Adipose tissue (tissue), 3 donors: Measurements from ENCODE around the gene TSSC4. TPM values are rescaled to one million over a fixed set of nuclear protein-coding genes. Genes with fewer than 3 reads are reported as not detected.

Experiments used
- H3K27ac ChIP-seq: one replicate; pipeline ENCODE4 v1.5.1; 2013; ENCODE audit warnings: low read depth, low read length
- WGBS, 3 donors: extraction: QIAGEN DNeasy Blood & Tissue Kit; methylation state at CpG; one replicate each; pipeline ENCODE4 v1.1.7; 2013; 5-methylcytosine and 5-hydroxymethylcytosine counted together
- polyA plus RNA-seq, 3 donors: library from polyadenylated mRNA; stranded (reverse); fragments of 200-250 nt; gene quantifications; one replicate each; pipeline ENCODE4 v1.2.3, GENCODE V29; 2013
- donor health status: healthy with polysubstance abuse.
- donor health status: Bipolar disorder and iron deficiency.
- donor health status: healthy.

The TSSC4 gene
- polyA plus RNA-seq, 3 donors: 21.0 to 58.0 (median 49.8) TPM

GRCh38 chr11:2436013-2436520 lies 35.5 kb downstream of the TSSC4 start:
- WGBS, 3 donors: 77 to 80% (median 79%) methylated on average over 10 of the region's 10 CpGs
- no peak overlapping the region for H3K27ac ChIP-seq

- no peak overlapping the region for H3K27ac ChIP-seq
- 84 to 90% (median 85%) methylated on average over 13 of the region's 13 CpGs for WGBS, 3 donors
These were observed 36.0 kb downstream of the TSSC4 start for GRCh38 chr11:2436521-2437031.

GRCh38 chr11:2437516-2437915 lies 37.0 kb downstream of the TSSC4 start:
- no peak overlapping the region for H3K27ac ChIP-seq
- 79 to 88% (median 85%) methylated on average over 4 of the region's 4 CpGs for WGBS, 3 donors

- no peak overlapping the region for H3K27ac ChIP-seq
- 91 to 94% (median 93%) methylated on average over 3 of the region's 3 CpGs for WGBS, 3 donors
These were observed 39.3 kb downstream of the TSSC4 start for GRCh38 chr11:2439820-2440219.

GRCh38 chr11:2440646-2441045 lies 40.1 kb downstream of the TSSC4 start:
- WGBS, 3 donors: 74 to 82% (median 76%) methylated on average over 8 of the region's 8 CpGs
- no peak overlapping the region for H3K27ac ChIP-seq

GRCh38 chr11:2441171-2441570 lies 40.6 kb downstream of the TSSC4 start:
- 60 to 86% (median 75%) methylated on average over 3 to 4 of the region's 4 CpGs for WGBS, 3 donors
- H3K27ac ChIP-seq: no peak overlapping the region

- 85 to 96% (median 93%) methylated on average over 2 of the region's 2 CpGs for WGBS, 3 donors
- no peak overlapping the region for H3K27ac ChIP-seq
These were observed 42.0 kb downstream of the TSSC4 start for GRCh38 chr11:2442589-2442988.

GRCh38 chr11:2443406-2443805 lies 42.9 kb downstream of the TSSC4 start:
- no peak overlapping the region for H3K27ac ChIP-seq
- 52 to 65% (median 54%) methylated on average over 11 of the region's 11 CpGs for WGBS, 3 donors

- H3K27ac ChIP-seq: no peak within 1 kb of the TSS
- 6 to 11% (median 7%) methylated on average over 35 to 57 of the region's 64 CpGs for WGBS, 3 donors
These were observed 43.6 kb downstream of the TSSC4 start, which contains the start of gene TRPM5 for GRCh38 chr11:2443881-2444820. Gene TRPM5, minus strand, starts transcription at chr11:2444514. Its CDS starts 21,478 bp downstream, at chr11:2423036.

GRCh38 chr11:2444821-2445745 lies 44.5 kb downstream of the TSSC4 start, which contains the start of gene KCNQ1:
Gene KCNQ1, plus strand, starts transcription at chr11:2445008. Its CDS starts 91 bp downstream, at chr11:2445099.
- 2% methylated on average over 63 to 103 of the region's 116 CpGs for WGBS, 3 donors
- H3K27ac ChIP-seq: no peak within 1 kb of the TSS

- H3K27ac ChIP-seq: no peak overlapping the region
- WGBS, 3 donors: 27 to 63% (median 59%) methylated on average over 22 to 23 of the region's 23 CpGs
These were observed 45.4 kb downstream of the TSSC4 start for GRCh38 chr11:2445746-2446551.

- H3K27ac ChIP-seq: no peak overlapping the region
- WGBS, 3 donors: 56 to 66% (median 57%) methylated on average over 15 of the region's 15 CpGs
These were observed 46.2 kb downstream of the TSSC4 start for GRCh38 chr11:2446590-2447252.

- H3K27ac ChIP-seq: no peak overlapping the region
These were observed 46.9 kb downstream of the TSSC4 start for GRCh38 chr11:2447253-2447950.

GRCh38 chr11:2447951-2448650 lies 47.6 kb downstream of the TSSC4 start:
- 74 to 86% (median 75%) methylated on average over 10 of the region's 10 CpGs for WGBS, 3 donors
- no peak overlapping the region for H3K27ac ChIP-seq

More at GRCh38 chr11:2447253-2447950, 46.9 kb downstream of the TSSC4 start:
- 48 to 77% (median 56%) methylated on average over 12 of the region's 12 CpGs for WGBS, 3 donors

- H3K27ac ChIP-seq: no peak overlapping the region
- 91 to 95% (median 93%) methylated on average over 21 of the region's 21 CpGs for WGBS, 3 donors
These were observed 48.4 kb downstream of the TSSC4 start for GRCh38 chr11:2448661-2449547.
